GM18868 (cell line): ENCODE measurements around the gene HFE.

Experiments used
- ATAC-seq: cut with Tn5 transposase; IDR thresholded peaks from one replicate; pipeline ENCODE4 v1.9.1; 2021; ENCODE audit warnings: mild to moderate bottlenecking, moderate library complexity; ENCODE audit not compliant: unreplicated experiment

HFE gene

DNA sequence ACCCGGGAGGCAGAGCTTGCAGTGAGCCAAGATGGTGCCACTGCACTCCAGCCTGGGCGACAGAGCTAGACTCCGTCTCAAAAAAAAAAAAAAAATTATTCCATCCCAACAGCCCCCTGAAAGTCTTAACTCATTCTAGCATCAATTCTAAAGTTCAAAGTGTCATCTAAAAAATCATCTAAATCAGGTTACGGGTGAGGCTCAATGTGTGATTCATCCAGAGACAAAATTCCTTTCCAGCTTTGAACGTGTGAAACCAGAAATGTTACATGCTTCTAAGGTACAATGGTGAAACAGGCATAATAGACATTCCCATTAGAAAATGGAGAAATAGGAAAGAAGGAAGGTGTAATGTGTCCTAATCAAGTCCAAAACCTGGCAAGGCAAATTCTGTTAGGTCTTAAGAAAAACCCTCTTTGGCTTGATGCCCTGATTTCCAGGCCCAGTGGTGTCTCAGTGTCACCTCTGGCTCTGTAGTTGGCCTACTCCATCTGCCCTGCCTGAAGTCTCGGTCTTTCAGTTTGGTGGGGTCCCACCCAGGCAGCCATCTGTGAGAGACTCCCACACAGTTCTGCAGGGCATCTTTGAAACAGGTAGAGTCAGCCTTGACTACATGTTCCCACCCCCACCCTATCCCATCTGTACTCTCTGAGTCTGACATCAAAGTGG is 43.5 kb downstream of the HFE start:
- no peak for ATAC-seq

DNA sequence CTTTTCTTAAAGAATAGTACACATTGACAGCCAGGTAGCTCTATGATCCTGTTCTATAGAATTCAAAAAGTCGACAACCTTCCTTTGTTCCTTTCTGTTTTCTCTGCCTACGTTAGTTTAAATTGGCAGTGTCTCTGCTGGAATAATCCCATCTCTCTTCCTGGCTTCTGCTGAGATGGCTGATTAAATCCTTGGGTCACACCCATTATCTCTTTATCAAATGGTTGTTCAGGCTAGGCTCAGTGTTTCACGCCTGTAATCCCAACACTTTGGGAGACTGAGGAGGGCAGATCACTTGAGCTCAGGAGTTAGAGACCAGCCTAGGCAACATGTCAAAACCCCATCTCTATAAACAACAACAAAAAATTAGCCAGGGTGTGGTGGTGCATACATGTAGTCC is 44.4 kb downstream of the HFE start:
- ATAC-seq = no peak

DNA sequence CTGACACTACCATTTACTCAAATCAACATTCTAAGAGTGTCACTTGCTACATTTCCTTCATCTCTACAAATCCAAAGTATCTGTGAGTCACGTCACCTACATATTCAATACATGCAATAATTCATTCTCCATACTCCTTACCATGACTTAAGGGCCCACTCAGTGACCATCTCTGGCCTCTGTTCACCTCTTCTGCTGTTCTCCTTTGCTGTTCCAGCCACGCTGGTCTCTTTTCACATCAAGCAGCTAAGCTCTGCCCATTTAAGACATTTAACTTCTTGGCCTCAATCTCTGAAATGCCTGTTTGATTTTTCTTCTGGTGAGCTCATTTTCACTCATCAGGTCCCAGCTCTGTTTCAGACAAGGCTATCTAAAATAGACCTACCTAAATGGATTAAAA is 46.5 kb downstream of the HFE start:
- no peak for ATAC-seq

DNA sequence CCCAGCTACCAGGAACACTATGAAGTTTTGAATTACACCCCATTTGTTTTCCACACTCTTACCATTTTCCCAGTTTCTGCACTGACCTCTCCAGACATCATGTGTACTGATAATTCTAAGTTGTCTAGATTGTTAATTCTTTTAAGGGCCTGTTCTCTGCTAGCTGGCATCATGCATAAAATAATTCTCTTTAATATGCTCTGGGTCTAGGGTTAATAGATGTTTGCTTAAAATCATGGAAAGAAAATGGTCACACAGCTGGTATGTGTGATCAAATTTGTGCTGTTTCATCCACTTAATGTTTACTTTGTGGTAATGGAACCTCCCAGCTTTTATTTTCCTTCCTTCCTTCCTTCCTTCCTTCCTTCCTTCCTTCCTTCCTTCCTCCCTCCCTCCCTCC is 49.1 kb downstream of the HFE start:
- no peak for ATAC-seq

DNA sequence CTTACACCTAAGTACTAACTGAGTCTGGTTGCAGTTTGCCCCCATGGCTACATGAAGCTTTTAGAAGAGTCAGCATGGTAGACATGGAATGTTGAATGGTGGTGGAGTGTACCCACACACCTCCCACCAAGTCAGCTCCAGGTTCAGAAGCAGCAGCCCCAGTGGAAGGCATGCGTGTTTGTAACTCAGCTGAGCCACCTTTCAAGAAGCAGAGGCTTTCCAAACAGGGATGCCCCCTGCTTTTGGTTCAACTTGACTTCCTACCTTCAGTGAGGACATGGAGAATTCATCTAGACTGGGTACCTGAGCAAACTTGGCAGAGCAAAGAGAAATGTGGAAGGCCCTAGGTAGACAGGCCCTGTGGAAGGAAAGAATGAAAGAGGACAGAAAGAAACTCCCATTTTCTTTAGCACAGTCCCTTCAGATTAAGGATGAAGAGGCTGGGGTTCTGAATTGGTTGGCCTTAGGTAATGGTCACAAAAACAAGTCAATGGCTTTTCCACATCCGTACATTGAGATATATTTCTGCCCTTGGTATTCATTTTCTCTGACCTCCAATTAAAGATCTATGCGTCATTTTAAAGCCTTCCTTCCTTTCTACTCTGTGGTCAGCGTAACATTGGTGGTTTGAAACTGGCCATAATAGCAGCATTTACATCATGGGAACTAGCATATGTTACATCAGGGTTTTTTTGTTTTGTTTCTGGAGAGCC is 53.2 kb downstream of the HFE start:
- ATAC-seq = no peak

DNA sequence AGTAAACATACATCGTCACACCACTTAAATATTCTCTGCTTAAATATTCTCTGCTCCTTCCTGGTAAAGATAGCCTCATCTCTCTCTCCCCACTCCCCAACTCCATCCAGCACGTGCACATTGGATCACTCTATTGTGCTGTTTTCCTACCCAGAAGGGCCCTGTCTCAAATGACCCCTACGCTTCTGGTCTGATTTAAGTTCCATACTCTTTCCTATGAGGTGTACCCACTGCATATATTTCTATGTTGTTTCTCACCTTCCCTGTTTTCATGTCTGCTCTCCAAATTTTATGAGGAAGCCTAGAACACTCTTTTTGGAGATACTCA is 53.7 kb downstream of the HFE start:
- ATAC-seq = no peak

DNA sequence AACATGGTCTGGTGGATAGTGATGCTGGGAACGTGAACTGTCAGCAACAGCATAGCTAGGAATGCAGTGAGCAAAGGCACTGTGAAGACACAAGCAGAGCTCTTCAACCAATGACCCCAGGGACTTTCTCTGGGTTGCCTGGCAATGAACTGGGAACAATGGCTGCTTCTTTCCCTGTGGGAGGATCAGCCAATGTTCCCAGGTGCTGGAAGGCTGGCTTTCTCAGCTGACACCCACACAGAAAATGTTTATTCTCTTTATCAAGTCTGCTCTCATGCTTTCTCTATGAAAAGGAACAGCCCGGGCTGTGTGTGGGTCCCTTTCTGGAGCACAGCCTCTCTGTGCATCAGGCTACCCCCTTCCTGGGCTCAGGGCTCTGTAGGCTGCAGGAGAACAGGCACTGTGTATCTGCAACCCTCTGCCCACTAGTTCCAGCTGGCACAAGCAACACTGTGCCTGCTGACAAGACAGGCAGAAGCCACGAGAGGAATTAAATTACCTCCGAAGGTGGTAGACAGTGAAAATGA is 54.2 kb downstream of the HFE start:
- no peak for ATAC-seq

DNA sequence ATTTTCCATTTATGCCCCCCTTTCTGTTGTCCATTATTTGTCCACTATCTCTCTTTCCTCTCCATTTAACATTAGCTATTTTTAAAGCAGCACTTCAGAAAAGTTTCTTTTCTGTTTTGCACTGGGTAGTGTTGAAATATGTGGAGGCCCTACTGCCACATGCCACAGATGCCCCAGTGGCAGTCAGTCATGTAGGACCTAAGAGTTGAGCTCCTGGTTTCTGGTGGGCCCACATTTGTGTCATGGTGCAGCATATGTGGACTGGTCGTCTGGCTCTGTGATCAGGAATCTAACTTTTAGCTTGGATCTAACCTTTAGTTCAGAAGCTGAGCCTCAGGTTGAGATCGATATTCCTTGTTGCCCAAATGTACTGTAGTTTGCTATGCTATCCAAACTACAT is 54.8 kb downstream of the HFE start:
- no peak for ATAC-seq
